Loucy (cell line): ENCODE data around the gene MFAP3L.

Experiments used
- H2AFZ ChIP-seq: fragments of 200-600 bp; sonication (generic); 2 replicates; pipeline ENCODE4 v1.6.0; 2016; ENCODE audit warnings: antibody characterized with exemption, mild to moderate bottlenecking, low read length, moderate library complexity
- H3F3A ChIP-seq: fragments of 200-600 bp; 2 replicates; pipeline ENCODE4 v1.6.0; 2016; ENCODE audit warnings: antibody characterized with exemption, low read depth, mild to moderate bottlenecking
- H3K27me3 ChIP-seq: fragments of 200-600 bp; sonication (generic); 2 replicates; pipeline ENCODE4 v1.6.1; 2014; ENCODE audit warnings: low read length, mild to moderate bottlenecking; ENCODE audit not compliant: insufficient read depth, poor library complexity, severe bottlenecking
- H3K36me3 ChIP-seq: fragments of 200-600 bp; sonication (generic); 2 replicates; pipeline ENCODE4 v1.6.1; 2016; ENCODE audit warnings: low read length; ENCODE audit not compliant: insufficient read depth
- H3K4me1 ChIP-seq: fragments of 200-600 bp; sonication (generic); 2 replicates; pipeline ENCODE4 v1.5.1; 2014; ENCODE audit warnings: low read length, mild to moderate bottlenecking; ENCODE audit not compliant: insufficient read depth, poor library complexity, severe bottlenecking
- H3K4me2 ChIP-seq: fragments of 200-600 bp; sonication (generic); 2 replicates; pipeline ENCODE4 v1.6.0; 2014; ENCODE audit warnings: antibody characterized with exemption, low read length, low read depth, mild to moderate bottlenecking; ENCODE audit not compliant: poor library complexity, severe bottlenecking
- H3K4me3 ChIP-seq: fragments of 200-600 bp; sonication (generic); 2 replicates; pipeline ENCODE4 v1.5.1; 2014; ENCODE audit warnings: low read length, mild to moderate bottlenecking, mixed read lengths; ENCODE audit not compliant: poor library complexity, severe bottlenecking
- H3K79me2 ChIP-seq: fragments of 200-600 bp; sonication (generic); 2 replicates; pipeline ENCODE4 v1.6.1; 2014; ENCODE audit warnings: low read length; ENCODE audit not compliant: insufficient read depth
- H3K9ac ChIP-seq: fragments of 200-600 bp; sonication (generic); 2 replicates; pipeline ENCODE4 v1.6.0; 2014; ENCODE audit warnings: mild to moderate bottlenecking, low read depth, low read length, moderate library complexity; ENCODE audit not compliant: poor library complexity, severe bottlenecking
- H3K9me2 ChIP-seq: fragments of 200-600 bp; sonication (generic); replicated peaks from 2 replicates; pipeline ENCODE4 v1.6.1; 2016; ENCODE audit warnings: low read depth, low read length, mixed read lengths
- H3K9me3 ChIP-seq: fragments of 200-600 bp; sonication (generic); 2 replicates; pipeline ENCODE4 v1.6.1; 2014; ENCODE audit warnings: mild to moderate bottlenecking, antibody characterized with exemption, low read length, low read depth; ENCODE audit not compliant: insufficient read depth
- H4K20me1 ChIP-seq: fragments of 200-600 bp; sonication (generic); 2 replicates; pipeline ENCODE4 v1.6.0; 2014; ENCODE audit warnings: antibody characterized with exemption, low read length, mild to moderate bottlenecking; ENCODE audit not compliant: insufficient read depth, poor library complexity, severe bottlenecking
- EZH2phosphoT487 ChIP-seq: fragments of 200-600 bp; IDR thresholded peaks from 2 replicates; pipeline ENCODE4 v1.6.1; 2018; ENCODE audit warnings: antibody characterized with exemption, mild to moderate bottlenecking, moderate library complexity, borderline replicate concordance
- TF ChIP-seq, protein P1 (sequence below): fragments of 200-600 bp; sonication (generic); conservative IDR thresholded peaks from 2 replicates; pipeline ENCODE4 v1.5.1; 2014; ENCODE audit warnings: mild to moderate bottlenecking, antibody characterized with exemption, low read length

The MFAP3L gene

DNA sequence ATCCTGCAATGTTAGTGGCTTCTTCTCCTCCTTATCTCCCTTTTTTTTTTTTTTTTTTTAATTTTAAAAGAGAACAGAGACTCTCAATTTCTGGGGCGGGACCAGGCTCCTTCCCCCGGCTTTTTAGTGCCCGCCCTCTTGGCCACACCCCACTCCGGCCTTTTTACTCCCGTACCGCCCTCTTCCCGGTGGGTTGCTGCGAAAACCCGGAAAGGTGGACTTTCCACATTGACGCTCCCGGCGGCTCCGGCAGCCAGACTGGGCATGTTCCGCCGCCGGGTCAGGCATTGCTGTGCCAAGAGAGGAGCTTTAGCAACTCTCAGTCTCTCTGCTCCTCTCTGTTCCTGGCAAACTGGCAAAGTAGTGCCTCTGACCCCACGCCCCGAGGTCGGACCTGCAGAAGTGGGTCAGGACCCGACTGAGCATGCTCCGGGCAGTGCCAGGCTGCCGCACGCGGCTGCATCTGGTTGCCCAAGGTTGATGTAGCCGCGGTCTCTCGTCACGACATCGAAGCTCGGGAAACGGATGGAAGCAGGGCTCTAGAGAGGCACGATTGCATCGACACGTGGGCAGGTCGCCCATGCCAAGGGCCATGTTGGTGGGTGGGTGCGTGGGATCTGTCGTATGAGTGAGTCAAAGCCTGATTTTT lies 1.1 kb upstream of the MFAP3L start:
- no peaks in the 10 kb centered on the region for H3K4me1 ChIP-seq
- H4K20me1 ChIP-seq: no peaks in the 10 kb centered on the region
- no peaks in the 10 kb centered on the region for H3K27me3 ChIP-seq
- H3F3A ChIP-seq: no peaks in the 10 kb centered on the region
- H3K9me3 ChIP-seq: no peaks in the 10 kb centered on the region
- H3K4me3 ChIP-seq: no peak overlapping the region
- no peak overlapping the region for H3K4me2 ChIP-seq
- no peaks in the 10 kb centered on the region for H3K9me2 ChIP-seq
- no peak overlapping the region for H3K9ac ChIP-seq
- no peak overlapping the region for H2AFZ ChIP-seq
- H3K79me2 ChIP-seq: no peaks in the 10 kb centered on the region
- no peaks in the 10 kb centered on the region for H3K36me3 ChIP-seq
- TF ChIP-seq, protein P1, sequence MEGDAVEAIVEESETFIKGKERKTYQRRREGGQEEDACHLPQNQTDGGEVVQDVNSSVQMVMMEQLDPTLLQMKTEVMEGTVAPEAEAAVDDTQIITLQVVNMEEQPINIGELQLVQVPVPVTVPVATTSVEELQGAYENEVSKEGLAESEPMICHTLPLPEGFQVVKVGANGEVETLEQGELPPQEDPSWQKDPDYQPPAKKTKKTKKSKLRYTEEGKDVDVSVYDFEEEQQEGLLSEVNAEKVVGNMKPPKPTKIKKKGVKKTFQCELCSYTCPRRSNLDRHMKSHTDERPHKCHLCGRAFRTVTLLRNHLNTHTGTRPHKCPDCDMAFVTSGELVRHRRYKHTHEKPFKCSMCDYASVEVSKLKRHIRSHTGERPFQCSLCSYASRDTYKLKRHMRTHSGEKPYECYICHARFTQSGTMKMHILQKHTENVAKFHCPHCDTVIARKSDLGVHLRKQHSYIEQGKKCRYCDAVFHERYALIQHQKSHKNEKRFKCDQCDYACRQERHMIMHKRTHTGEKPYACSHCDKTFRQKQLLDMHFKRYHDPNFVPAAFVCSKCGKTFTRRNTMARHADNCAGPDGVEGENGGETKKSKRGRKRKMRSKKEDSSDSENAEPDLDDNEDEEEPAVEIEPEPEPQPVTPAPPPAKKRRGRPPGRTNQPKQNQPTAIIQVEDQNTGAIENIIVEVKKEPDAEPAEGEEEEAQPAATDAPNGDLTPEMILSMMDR: no peak

DNA sequence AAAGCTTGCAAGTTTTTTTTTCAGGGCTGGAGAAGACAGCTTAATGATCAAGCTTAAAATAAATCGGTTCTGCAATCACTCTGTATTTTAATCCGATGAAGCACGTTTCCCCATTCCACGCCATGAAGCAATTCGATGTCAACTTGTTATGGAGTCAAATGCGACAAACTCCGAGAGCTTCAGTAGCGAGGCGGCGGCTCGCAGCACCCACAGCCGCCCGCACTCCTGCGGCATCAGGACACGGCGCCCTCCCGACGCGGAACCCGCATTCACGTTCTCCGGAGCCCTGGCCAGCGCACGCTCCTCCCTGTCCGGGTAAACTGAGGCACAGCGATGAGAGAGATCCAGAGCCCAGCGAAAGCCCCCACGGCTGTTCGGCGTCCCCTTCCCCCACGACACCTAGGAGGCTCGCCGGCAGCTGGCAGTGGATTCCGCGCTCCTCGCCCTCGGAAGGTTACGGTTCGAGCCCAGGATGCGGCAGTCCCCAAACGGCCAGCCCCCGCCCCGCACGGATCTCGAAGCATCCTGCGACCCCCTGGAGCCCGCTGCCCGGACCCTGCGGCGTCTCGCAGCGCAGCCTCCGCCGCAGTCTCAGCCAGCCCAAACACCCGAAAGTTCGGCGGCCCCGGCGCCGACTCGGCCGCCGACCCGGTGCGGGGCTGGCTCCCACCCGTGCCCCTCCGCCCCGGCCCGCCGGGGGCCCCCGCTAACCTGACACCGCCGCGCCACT lies 507 bp downstream of the MFAP3L start:
- Histone ChIP-seq H2AFZ (no peak overlapping the region), H3K9ac (no peak overlapping the region), H4K20me1 (no peaks in the 10 kb centered on the region), H3K9me2 (no peaks in the 10 kb centered on the region), H3K4me2 (no peak overlapping the region), H3K9me3 (no peaks in the 10 kb centered on the region), H3K4me3 (no peak overlapping the region), H3K4me1 (no peaks in the 10 kb centered on the region), H3K36me3 (no peaks in the 10 kb centered on the region), H3K27me3 (no peaks in the 10 kb centered on the region), H3K79me2 (no peaks in the 10 kb centered on the region), H3F3A (no peaks in the 10 kb centered on the region)
- TF ChIP-seq EZH2phosphoT487: no peak
- TF ChIP-seq, protein P1: no peak

DNA sequence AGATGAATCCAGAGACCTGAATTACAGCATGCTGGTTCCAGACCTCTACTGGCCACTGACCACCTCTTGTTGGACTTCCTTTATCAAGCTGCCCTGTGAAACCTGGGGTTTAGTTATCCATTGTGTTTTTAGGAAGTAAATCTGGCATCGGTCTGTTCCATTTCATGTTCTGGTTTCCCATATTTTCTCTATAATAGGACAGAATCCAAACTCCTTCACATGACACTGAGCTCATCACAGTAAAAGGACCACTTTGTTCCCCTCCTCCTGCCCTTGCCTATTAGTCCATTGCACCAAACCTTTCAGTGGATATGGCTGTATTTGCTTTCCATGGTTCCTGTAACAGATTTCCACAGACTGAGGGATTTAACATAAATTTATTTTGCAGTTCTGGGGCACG lies 4.0 kb downstream of the MFAP3L start:
- no peaks in the 10 kb centered on the region for H3K9me3 ChIP-seq
- no peaks in the 10 kb centered on the region for H3K27me3 ChIP-seq
- H3K79me2 ChIP-seq: no peaks in the 10 kb centered on the region
- H3K9ac ChIP-seq: no peak overlapping the region
- H3K4me3 ChIP-seq: no peak overlapping the region
- no peaks in the 10 kb centered on the region for H4K20me1 ChIP-seq
- H3K9me2 ChIP-seq: no peaks in the 10 kb centered on the region
- no peaks in the 10 kb centered on the region for H3F3A ChIP-seq
- H3K4me1 ChIP-seq: no peaks in the 10 kb centered on the region
- TF ChIP-seq, protein P1: no peak
- no peak for TF ChIP-seq EZH2phosphoT487
- no peak overlapping the region for H3K4me2 ChIP-seq
- H3K36me3 ChIP-seq: no peaks in the 10 kb centered on the region
- H2AFZ ChIP-seq: no peak overlapping the region
